K562 (cell line): ENCODE data around the gene SEPHS1. TPM values are rescaled to one million over a fixed set of nuclear protein-coding genes. Genes with fewer than 3 reads are reported as not detected.

Source experiments
- ARID1B ChIP-seq: fragments of 450-650 bp; IDR thresholded peaks from 2 replicates; pipeline ENCODE4 v1.6.1; 2016; ENCODE audit warnings: antibody characterized with exemption, mild to moderate bottlenecking, inconsistent platforms
- CC2D1A ChIP-seq: fragments of 450-650 bp; IDR thresholded peaks from 2 replicates; pipeline ENCODE4 v1.6.1; 2017; ENCODE audit warnings: mild to moderate bottlenecking
- CHAMP1 ChIP-seq: fragments of 450-650 bp; IDR thresholded peaks from 2 replicates; pipeline ENCODE4 v1.6.1; 2016; ENCODE audit warnings: mild to moderate bottlenecking
- DACH1 ChIP-seq: fragments of 450-650 bp; IDR thresholded peaks from 2 replicates; pipeline ENCODE4 v1.6.1; 2018; ENCODE audit not compliant: partially characterized antibody
- ELK3 ChIP-seq: fragments of 450-650 bp; formaldehyde crosslinking; IDR thresholded peaks from 2 replicates; pipeline ENCODE4 v1.4.0; 2020; ENCODE audit warnings: mild to moderate bottlenecking
- EP400 ChIP-seq: fragments of 450-650 bp; IDR thresholded peaks from 2 replicates; pipeline ENCODE4 v1.6.1; 2017; ENCODE audit warnings: antibody characterized with exemption, mild to moderate bottlenecking, moderate library complexity
- FIP1L1 ChIP-seq: fragments of 200-400 bp; formaldehyde crosslinking; IDR thresholded peaks from 2 replicates; pipeline ENCODE4 v1.6.1; 2018; ENCODE audit warnings: mild to moderate bottlenecking, low read depth, low read length; ENCODE audit not compliant: poor library complexity, severe bottlenecking
- FUS ChIP-seq: fragments of 200-400 bp; formaldehyde crosslinking; optimal IDR thresholded peaks from 2 replicates; pipeline ENCODE3; 2017; ENCODE audit warnings: low read depth, low read length
- ILF3 ChIP-seq: fragments of 450-650 bp; IDR thresholded peaks from 2 replicates; pipeline ENCODE4 v1.6.1; 2018; ENCODE audit warnings: antibody characterized with exemption, mild to moderate bottlenecking, moderate library complexity, borderline replicate concordance
- KDM1A ChIP-seq, 2 experiments: fragments of 450-650 bp; IDR thresholded peaks; 2 replicates each; pipeline ENCODE4 v1.6.1; 2016; ENCODE audit warnings: mild to moderate bottlenecking in 2 of 2
- KHSRP ChIP-seq: fragments of 450-650 bp; IDR thresholded peaks from 2 replicates; pipeline ENCODE4 v1.6.1; 2017
- L3MBTL2 ChIP-seq: fragments of 450-650 bp; IDR thresholded peaks from 2 replicates; pipeline ENCODE4 v1.6.1; 2016; ENCODE audit warnings: mild to moderate bottlenecking, moderate library complexity
- MAZ ChIP-seq, 2 experiments: fragments of 450-650 bp in 1 of 2; sonication (generic) in 1 of 2; formaldehyde crosslinking; IDR thresholded peaks in 1 of 2; conservative IDR thresholded peaks in 1 of 2; 2 replicates each; pipeline versions ENCODE4 v1.4.0 to v1.5.0; 2020; ENCODE audit warnings: mild to moderate bottlenecking in 1 of 2, missing genetic modification reagents in 1 of 2
- MTA2 ChIP-seq: fragments of 450-650 bp; IDR thresholded peaks from 2 replicates; pipeline ENCODE4 v1.6.1; 2016; ENCODE audit warnings: low read depth
- MXD1 ChIP-seq: fragments of 250-450 bp; sonication (Bioruptor Pico); IDR thresholded peaks from 2 replicates; pipeline ENCODE4 v1.8.0; 2021; ENCODE audit warnings: borderline replicate concordance, mild to moderate bottlenecking, moderate library complexity; ENCODE audit not compliant: poor library complexity, severe bottlenecking
- NFRKB ChIP-seq: fragments of 450-650 bp; IDR thresholded peaks from 2 replicates; pipeline ENCODE4 v1.6.1; 2016; ENCODE audit warnings: low read depth
- PML ChIP-seq: IDR thresholded peaks from 2 replicates; pipeline ENCODE4 v1.6.1; 2012; ENCODE audit warnings: low read length, inconsistent platforms
- POLR2A ChIP-seq: fragments of 450-650 bp; conservative IDR thresholded peaks from 2 replicates; pipeline ENCODE4 v1.6.1; 2016
- PPARD ChIP-seq: fragments of 250-450 bp; sonication (Bioruptor Pico); IDR thresholded peaks from 2 replicates; pipeline ENCODE4 v1.8.0; 2022; ENCODE audit warnings: inconsistent platforms, mild to moderate bottlenecking, moderate library complexity
- SLC30A9 ChIP-seq: fragments of 250-450 bp; sonication (Bioruptor Pico); IDR thresholded peaks from 2 replicates; pipeline ENCODE4 v1.8.0; 2022; ENCODE audit warnings: mild to moderate bottlenecking, moderate library complexity
- SMAD2 ChIP-seq: fragments of 150-350 bp; IDR thresholded peaks from 2 replicates; pipeline ENCODE4 v1.6.1; 2014; ENCODE audit warnings: low read depth, mild to moderate bottlenecking, low read length
- ZNF449 ChIP-seq: fragments of 250-450 bp; sonication (Bioruptor Pico); IDR thresholded peaks from 2 replicates; pipeline ENCODE4 v1.8.0; 2022; ENCODE audit warnings: moderate library complexity, mild to moderate bottlenecking, inconsistent platforms
- polyA plus RNA-seq, 8 experiments: library from polyadenylated mRNA; depleted of rRNA in 4 of 8; stranded (reverse) in 5 of 8; unstranded in 3 of 8; fragments of >200 nt; fragmentation: Nextera tagmentation in 2 of 8; fragmentation: Illumina TruSeq in 1 of 8; extraction: Ambion mirVana in 2 of 8; extraction: Trizol in 1 of 8; gene quantifications; 2 replicates each; pipeline versions ENCODE4 v1.2.1 to v1.2.3, GENCODE V29; 2011 to 2014; ENCODE audit warnings: inconsistent platforms in 1 of 8, missing spikeins in 1 of 8
- total RNA-seq, 7 experiments: library from RNA; depleted of rRNA in 6 of 7; stranded (reverse); fragments of >200 nt in 6 of 7; fragmentation: Illumina TruSeq in 2 of 7; extraction: Trizol in 2 of 7; gene quantifications; 2 replicates each; pipeline versions ENCODE4 v1.2.1 to v1.2.3, GENCODE V29; 2011 to 2021; ENCODE audit warnings: low replicate concordance in 1 of 7
- TF ChIP-seq, protein P1 (sequence below): fragments of 200-400 bp; formaldehyde crosslinking; IDR thresholded peaks from 2 replicates; pipeline ENCODE4 v1.6.1; 2017; ENCODE audit warnings: mild to moderate bottlenecking, low read depth, low read length, moderate library complexity

SEPHS1 gene
- total and polyA plus RNA-seq, 9 of the 15 experiments (the other 6 are each of a cell fraction or from before 2014, with no cell fraction given), result 14.7 to 82.8 (median 41.8) TPM

GRCh38 chr10:13268841-13269240 lies 79.3 kb downstream of the SEPHS1 start (continued):
- TF ChIP-seq ZNF449 (CRISPR knock-in tag), result no peak
- no peak for TF ChIP-seq KHSRP
- TF ChIP-seq KDM1A (IDR thresholded peaks at IDR 0.05), result peak; percentile 15 to 64
- TF ChIP-seq MTA2, result peak; percentile 74
- TF ChIP-seq NFRKB, result no peak
- TF ChIP-seq FIP1L1, result no peak
- TF ChIP-seq DACH1, result peak; percentile 85
- TF ChIP-seq CHAMP1, result no peak
- TF ChIP-seq L3MBTL2, result no peak
- TF ChIP-seq FUS, result no peak
- TF ChIP-seq PPARD (CRISPR knock-in tag), result no peak
- TF ChIP-seq PML, result peak; percentile 78
- TF ChIP-seq SLC30A9, result no peak
- no peak for TF ChIP-seq EP400
- no peak for TF ChIP-seq MXD1 (CRISPR knock-in tag)
- TF ChIP-seq MAZ (CRISPR knock-in tag; conservative IDR thresholded peaks at IDR 0.05 in 1 of 2, IDR thresholded peaks at IDR 0.05 in 1 of 2), result 0 out of 4 replicates have a peak, but pooled peaks of 1 of the 2 experiments have one; percentile 23
- TF ChIP-seq, protein P1, sequence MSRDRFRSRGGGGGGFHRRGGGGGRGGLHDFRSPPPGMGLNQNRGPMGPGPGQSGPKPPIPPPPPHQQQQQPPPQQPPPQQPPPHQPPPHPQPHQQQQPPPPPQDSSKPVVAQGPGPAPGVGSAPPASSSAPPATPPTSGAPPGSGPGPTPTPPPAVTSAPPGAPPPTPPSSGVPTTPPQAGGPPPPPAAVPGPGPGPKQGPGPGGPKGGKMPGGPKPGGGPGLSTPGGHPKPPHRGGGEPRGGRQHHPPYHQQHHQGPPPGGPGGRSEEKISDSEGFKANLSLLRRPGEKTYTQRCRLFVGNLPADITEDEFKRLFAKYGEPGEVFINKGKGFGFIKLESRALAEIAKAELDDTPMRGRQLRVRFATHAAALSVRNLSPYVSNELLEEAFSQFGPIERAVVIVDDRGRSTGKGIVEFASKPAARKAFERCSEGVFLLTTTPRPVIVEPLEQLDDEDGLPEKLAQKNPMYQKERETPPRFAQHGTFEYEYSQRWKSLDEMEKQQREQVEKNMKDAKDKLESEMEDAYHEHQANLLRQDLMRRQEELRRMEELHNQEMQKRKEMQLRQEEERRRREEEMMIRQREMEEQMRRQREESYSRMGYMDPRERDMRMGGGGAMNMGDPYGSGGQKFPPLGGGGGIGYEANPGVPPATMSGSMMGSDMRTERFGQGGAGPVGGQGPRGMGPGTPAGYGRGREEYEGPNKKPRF, result no peak
- no peak for TF ChIP-seq ELK3 (CRISPR knock-in tag)
- no peak for TF ChIP-seq SMAD2
- TF ChIP-seq POLR2A, result no peak
- TF ChIP-seq ILF3, result no peak
- TF ChIP-seq ARID1B, result peak; percentile 90
- peak; percentile 20; the same call in 1 of the 2 replicates for TF ChIP-seq CC2D1A
